ENCODE data around the gene FCHO2. TPM values are rescaled to one million over a fixed set of nuclear protein-coding genes. Genes with fewer than 3 reads are reported as not detected.

FCHO2 gene
- total and polyA plus RNA-seq, 2 of the 8 experiments (the other 6 are each of a cell fraction or from before 2014, with no cell fraction given) = 4.3 to 15.7 TPM

- Histone ChIP-seq H2AFZ (ENCODE audit: low read length) (no peak overlapping the region), H3K14ac (ENCODE audit: insufficient read length) (no peak overlapping the region), H3K4me1 (replicated peaks in 1 of 4; ENCODE audit: control insufficient read depth in 3 of 4, insufficient read depth in 4 of 4, low read length in 3 of 4) (no peaks in the 10 kb centered on the region), H3K23me2 (ENCODE audit: low read depth, low read length) (no peaks in the 10 kb centered on the region), H2BK12ac (ENCODE audit: low read depth, low read length) (no peak overlapping the region), H3K9me3 (ENCODE audit: insufficient read depth in 2 of 2, low read depth in 1 of 2, low read length in 1 of 2) (0 out of 4 replicates have a peak, but pooled peaks cover 0 to 3% of the 10 kb centered on the region in 2 experiments), H4K91ac (replicated peaks; ENCODE audit: insufficient read length, low read length) (no peak overlapping the region), H4K8ac (ENCODE audit: extremely low read depth, insufficient read depth, low read length) (no peak overlapping the region), H3K36me3 (ENCODE audit: control insufficient read depth in 2 of 4, insufficient read depth in 4 of 4, low read length in 3 of 4) (no peaks in the 10 kb centered on the region), H2BK120ac (replicated peaks; ENCODE audit: low read depth, low read length) (no peak overlapping the region), H2BK15ac (ENCODE audit: low read length) (no peak overlapping the region), H3K79me2 (ENCODE audit: control insufficient read depth in 1 of 2, insufficient read depth in 2 of 2, low read length in 2 of 2) (no peaks in the 10 kb centered on the region), H3K4ac (replicated peaks; ENCODE audit: insufficient read length, low read depth, low read length) (no peak overlapping the region), H3K23ac (ENCODE audit: insufficient read length) (no peak overlapping the region), H2AK5ac (ENCODE audit: low read depth, low read length) (no peak overlapping the region), H2BK5ac (ENCODE audit: low read depth, low read length) (no peak overlapping the region), H3K9ac (replicated peaks in 1 of 4; ENCODE audit: extremely low read depth in 1 of 4, low read depth in 3 of 4, low read length in 3 of 4) (no peak overlapping the region), H3K4me3 (ENCODE audit: extremely low read depth in 1 of 4, insufficient read depth in 2 of 4, low read depth in 3 of 4, low read length in 4 of 4) (no peak overlapping the region), H3K4me2 (ENCODE audit: insufficient read depth in 1 of 2, low read depth in 2 of 2, low read length in 2 of 2) (no peak overlapping the region), H2BK20ac (ENCODE audit: low read length) (no peak overlapping the region), H3K27ac (ENCODE audit: low read depth, low read length) (no peak overlapping the region), H4K20me1 (replicated peaks in 1 of 2; ENCODE audit: control insufficient read depth in 1 of 2, insufficient read depth in 2 of 2, low read length in 2 of 2) (no peaks in the 10 kb centered on the region), H3K79me1 (ENCODE audit: low read depth, low read length) (no peaks in the 10 kb centered on the region), H3K27me3 (replicated peaks in 1 of 4; ENCODE audit: control insufficient read depth in 3 of 4, extremely low read depth in 1 of 4, insufficient read depth in 3 of 4, low read length in 3 of 4) (no peaks in the 10 kb centered on the region), H3K56ac (replicated peaks; ENCODE audit: insufficient read length, low read depth, low read length) (no peak overlapping the region), H4K5ac (ENCODE audit: insufficient read length, low read depth, low read length) (no peak overlapping the region), H3K18ac (ENCODE audit: extremely low read depth, low read length) (no peak overlapping the region)
- ChIA-PET CTCF (ENCODE audit: partially characterized antibody) (no interaction called here), POLR2A (ENCODE audit: partially characterized antibody) (no interaction called here)
- DNase-seq (ENCODE audit: low read depth in 1 of 2, low spot score in 2 of 2) = no peak
- FAIRE-seq = no peak
- TF ChIP-seq HDAC6 (IDR thresholded peaks at IDR 0.05; ENCODE audit: low read depth, low read length) = no peak
- no peak for TF ChIP-seq EGR1 (IDR thresholded peaks at IDR 0.05; ENCODE audit: borderline replicate concordance, low read depth, low read length)
- no peak for TF ChIP-seq CBX5 (IDR thresholded peaks at IDR 0.05; ENCODE audit: low read depth, low read length)
- no peak for TF ChIP-seq CHD1 (IDR thresholded peaks at IDR 0.05; ENCODE audit: low read depth, low read length)
- no peak for TF ChIP-seq USF2 (IDR thresholded peaks at IDR 0.05; ENCODE audit: low read length)
- TF ChIP-seq SAP30 (IDR thresholded peaks at IDR 0.05; ENCODE audit: insufficient read depth, insufficient replicate concordance, low read length) = no peak
- no peak for TF ChIP-seq SIN3A (conservative IDR thresholded peaks at IDR 0.05 in 1 of 2, IDR thresholded peaks at IDR 0.05 in 1 of 2; ENCODE audit: low read depth in 1 of 2, low read length in 2 of 2)
- TF ChIP-seq POLR2AphosphoS5 (IDR thresholded peaks at IDR 0.05; ENCODE audit: low read depth, low read length) = no peak
- TF ChIP-seq ZNF274 (IDR thresholded peaks at IDR 0.05; ENCODE audit: borderline replicate concordance, extremely low read depth, low read length) = no peak
- TF ChIP-seq BRCA1 (IDR thresholded peaks at IDR 0.05; ENCODE audit: low read depth, low read length) = no peak
- TF ChIP-seq JUND (IDR thresholded peaks at IDR 0.05; ENCODE audit: low read length) = no peak
- TF ChIP-seq CBX8 (IDR thresholded peaks at IDR 0.05; ENCODE audit: borderline replicate concordance, low read depth, low read length) = no peak
Observed at GRCh38 chr5:73106335-73106734, 150.5 kb downstream of the FCHO2 start.
